HUES48 (cell line): ENCODE measurements around the gene PTGDR2.
"Not testable (repeated sequence)": the region's sequence is repeated elsewhere in the genome, so short reads cannot be mapped to it uniquely, and the experiment has no call there.

ENCODE experiments used
- H3K27ac ChIP-seq: one replicate; pipeline ENCODE4 v1.7.0; 2013; ENCODE audit warnings: low read depth, low read length, inconsistent platforms
- H3K27me3 ChIP-seq: 2 replicates; pipeline ENCODE4 v1.6.1; 2013; ENCODE audit warnings: mild to moderate bottlenecking, low read length; ENCODE audit not compliant: control insufficient read depth, insufficient read depth
- H3K36me3 ChIP-seq: 2 replicates; pipeline ENCODE4 v1.6.1; 2013; ENCODE audit warnings: low read length; ENCODE audit not compliant: control insufficient read depth, insufficient read depth
- H3K4me1 ChIP-seq: 2 replicates; pipeline ENCODE4 v1.6.1; 2013; ENCODE audit warnings: mild to moderate bottlenecking, low read length; ENCODE audit not compliant: control insufficient read depth, insufficient read depth
- H3K4me3 ChIP-seq: 2 replicates; pipeline ENCODE4 v1.5.1; 2013; ENCODE audit warnings: mild to moderate bottlenecking, low read depth, low read length
- H3K9ac ChIP-seq: 2 replicates; pipeline ENCODE4 v1.6.1; 2013; ENCODE audit warnings: mild to moderate bottlenecking, low read depth, low read length, moderate library complexity
- H3K9me3 ChIP-seq: 2 replicates; pipeline ENCODE4 v1.6.1; 2013; ENCODE audit warnings: low read length; ENCODE audit not compliant: control insufficient read depth, insufficient read depth

The PTGDR2 gene

DNA sequence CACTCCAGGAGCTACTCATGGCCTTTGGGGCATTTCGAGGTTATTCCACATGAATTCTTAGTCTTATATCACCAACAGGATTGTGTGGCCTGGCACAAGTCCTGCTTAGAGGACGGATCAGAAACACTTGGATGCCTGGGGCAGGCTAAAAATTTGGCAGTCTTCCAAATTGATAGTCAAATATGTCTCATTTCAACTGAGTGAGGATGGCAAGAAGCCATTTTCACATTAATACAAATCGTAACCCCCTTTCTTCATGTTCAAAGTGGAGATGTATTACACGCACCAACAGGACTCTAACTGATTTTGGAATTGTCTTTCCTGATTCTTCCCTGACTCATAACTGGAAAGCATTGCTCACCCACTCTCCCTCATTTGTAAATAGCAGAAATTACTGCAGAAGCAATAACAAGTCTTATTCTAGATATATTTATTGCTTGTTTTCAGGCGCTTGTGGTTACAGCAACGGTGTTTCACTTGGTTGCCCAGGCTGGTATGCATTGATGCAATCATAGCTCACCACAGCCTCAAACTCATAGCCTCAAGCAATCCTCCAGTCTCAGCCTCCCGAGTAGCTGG lies 24.2 kb downstream of the PTGDR2 start:
- Histone ChIP-seq H3K9me3 (no peaks in the 10 kb centered on the region), H3K27me3 (no peaks in the 10 kb centered on the region), H3K27ac (no peak overlapping the region), H3K9ac (no peak overlapping the region), H3K4me3 (no peak overlapping the region), H3K4me1 (no peaks in the 10 kb centered on the region), H3K36me3 (no peaks in the 10 kb centered on the region)

DNA sequence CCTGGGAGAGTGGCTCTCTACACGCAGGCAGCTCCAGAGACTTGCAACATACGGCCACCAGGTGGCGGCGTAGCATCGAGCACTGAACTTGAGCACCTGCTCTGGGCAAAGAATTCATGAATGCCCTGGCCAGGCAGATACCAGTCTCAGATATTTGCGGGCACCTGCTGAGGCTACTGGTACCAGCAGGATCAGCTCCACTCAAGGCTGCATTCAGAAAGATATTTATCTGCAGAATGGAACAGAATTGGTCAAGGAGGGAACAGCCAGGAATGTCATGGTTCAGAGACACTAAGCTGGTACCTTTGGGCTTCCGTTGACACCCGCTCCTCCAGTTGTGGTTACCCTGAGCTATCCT lies 24.6 kb downstream of the PTGDR2 start:
- Histone ChIP-seq H3K4me3 (no peak overlapping the region), H3K27ac (no peak overlapping the region), H3K9me3 (no peaks in the 10 kb centered on the region), H3K9ac (no peak overlapping the region), H3K4me1 (no peaks in the 10 kb centered on the region), H3K27me3 (no peaks in the 10 kb centered on the region), H3K36me3 (no peaks in the 10 kb centered on the region)

DNA sequence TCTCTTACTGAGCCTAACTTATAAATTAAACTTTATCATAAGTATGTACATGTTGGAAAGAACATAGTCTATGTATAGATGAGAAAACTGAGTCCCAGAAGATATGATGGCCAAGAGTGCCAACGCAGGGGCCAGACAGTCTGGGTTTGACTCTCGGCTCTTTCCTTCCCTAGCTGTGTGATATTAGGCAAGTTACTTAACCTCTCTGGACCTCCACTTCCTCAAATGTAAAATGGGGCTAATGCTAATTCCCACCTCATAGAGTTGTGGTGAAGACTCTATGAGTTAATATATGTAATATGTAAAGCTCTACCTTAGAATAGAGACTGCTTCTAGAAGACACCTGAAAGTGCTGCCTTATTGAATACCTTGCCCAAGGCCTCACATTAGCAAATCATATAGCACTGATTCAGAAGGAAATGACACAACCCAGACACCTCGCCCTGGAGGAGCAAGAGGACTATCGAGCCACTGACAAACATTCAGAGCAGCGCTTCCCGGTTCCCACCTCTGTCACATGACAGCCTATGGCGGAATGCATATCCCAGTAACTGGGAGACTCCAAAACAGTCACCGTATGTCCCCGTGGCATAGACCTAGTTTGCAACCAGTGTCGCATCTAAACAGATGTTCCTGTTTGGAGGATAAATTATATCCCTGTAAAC lies 25.1 kb downstream of the PTGDR2 start:
- H3K4me3 ChIP-seq, result no peak overlapping the region

DNA sequence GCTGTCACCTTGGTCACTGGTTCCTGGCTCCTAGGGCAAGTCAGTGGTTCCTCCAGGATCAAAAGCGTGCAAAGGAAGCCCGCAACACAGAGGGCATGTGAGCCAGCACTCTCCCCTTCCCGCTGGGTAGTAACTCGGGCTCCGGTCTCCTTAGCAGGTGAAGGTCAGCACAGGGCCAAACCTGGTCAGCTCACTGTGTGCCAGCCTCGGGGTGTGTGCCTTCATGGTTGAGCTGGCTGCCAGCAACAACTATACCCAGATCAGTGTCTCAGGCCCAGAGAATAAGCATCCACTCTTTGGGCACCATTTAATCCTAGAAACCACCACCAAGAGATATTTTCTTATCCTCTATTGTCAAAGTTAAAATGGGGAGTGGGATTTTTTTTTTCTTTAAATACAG lies 30.0 kb downstream of the PTGDR2 start:
- no peak overlapping the region for H3K4me3 ChIP-seq

More for the DNA sequence above, 25.1 kb downstream of the PTGDR2 start:
- Histone ChIP-seq H3K4me1 (no peaks in the 10 kb centered on the region), H3K9ac (no peak overlapping the region), H3K27ac (no peak overlapping the region), H3K27me3 (no peaks in the 10 kb centered on the region), H3K36me3 (no peaks in the 10 kb centered on the region), H3K9me3 (no peaks in the 10 kb centered on the region)

DNA sequence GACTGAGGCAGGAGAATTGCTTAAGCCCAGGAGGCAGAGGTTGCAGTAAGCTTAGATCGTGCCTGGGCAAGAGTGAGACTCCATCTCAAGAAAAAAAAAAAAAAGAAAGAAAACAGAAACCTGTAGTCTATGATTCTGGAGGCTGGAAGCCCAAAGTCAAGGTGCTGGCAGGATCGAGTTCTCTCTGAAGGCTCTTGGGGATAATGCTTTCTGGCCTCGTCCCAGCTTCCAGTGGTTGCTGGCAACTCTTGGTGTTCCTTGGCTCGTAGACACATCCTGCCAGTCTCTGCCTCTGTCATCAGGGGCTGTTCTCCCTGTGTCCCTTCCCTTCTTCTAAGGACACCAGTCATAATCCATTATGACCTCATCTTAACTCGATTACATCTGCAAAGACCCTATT lies 30.6 kb downstream of the PTGDR2 start:
- Histone ChIP-seq H3K4me3 (no peak overlapping the region), H3K9me3 (no peaks in the 10 kb centered on the region), H3K9ac (no peak overlapping the region), H3K36me3 (no peaks in the 10 kb centered on the region), H3K27ac (no peak overlapping the region), H3K4me1 (no peaks in the 10 kb centered on the region), H3K27me3 (no peaks in the 10 kb centered on the region)

More for the DNA sequence above, 30.0 kb downstream of the PTGDR2 start:
- no peak overlapping the region for H3K27ac ChIP-seq
- H3K4me1 ChIP-seq, result no peaks in the 10 kb centered on the region
- H3K27me3 ChIP-seq, result no peaks in the 10 kb centered on the region
- H3K9me3 ChIP-seq, result no peaks in the 10 kb centered on the region
- H3K36me3 ChIP-seq, result no peaks in the 10 kb centered on the region
- no peak overlapping the region for H3K9ac ChIP-seq

DNA sequence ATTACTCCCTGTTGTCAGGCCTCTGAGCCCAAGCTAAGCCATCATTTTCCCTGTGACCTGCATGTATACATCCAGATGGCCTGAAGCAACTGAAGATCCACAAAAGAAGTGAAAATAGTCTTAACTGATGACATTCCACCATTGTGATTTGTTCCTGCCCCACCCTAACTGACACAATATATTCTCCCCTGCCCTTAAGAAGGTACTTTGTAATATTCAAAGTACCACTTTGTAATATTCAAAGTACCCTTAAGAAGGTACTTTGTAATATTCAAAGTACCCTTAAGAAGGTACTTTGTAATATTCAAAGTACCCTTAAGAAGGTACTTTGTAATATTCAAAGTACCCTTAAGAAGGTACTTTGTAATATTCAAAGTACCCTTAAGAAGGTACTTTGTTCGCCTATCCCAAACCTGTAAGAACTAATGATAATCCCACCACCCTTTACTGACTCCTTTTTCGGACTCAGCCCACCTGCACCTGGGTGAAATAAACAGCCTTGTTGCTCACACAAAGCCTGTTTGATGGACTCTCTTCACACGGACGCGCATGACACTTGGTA lies 31.9 kb downstream of the PTGDR2 start:
- not testable (repeated sequence) for H3K27ac ChIP-seq, H3K9ac ChIP-seq, H3K27me3 ChIP-seq, H3K4me3 ChIP-seq, H3K4me1 ChIP-seq, H3K9me3 ChIP-seq, H3K36me3 ChIP-seq

DNA sequence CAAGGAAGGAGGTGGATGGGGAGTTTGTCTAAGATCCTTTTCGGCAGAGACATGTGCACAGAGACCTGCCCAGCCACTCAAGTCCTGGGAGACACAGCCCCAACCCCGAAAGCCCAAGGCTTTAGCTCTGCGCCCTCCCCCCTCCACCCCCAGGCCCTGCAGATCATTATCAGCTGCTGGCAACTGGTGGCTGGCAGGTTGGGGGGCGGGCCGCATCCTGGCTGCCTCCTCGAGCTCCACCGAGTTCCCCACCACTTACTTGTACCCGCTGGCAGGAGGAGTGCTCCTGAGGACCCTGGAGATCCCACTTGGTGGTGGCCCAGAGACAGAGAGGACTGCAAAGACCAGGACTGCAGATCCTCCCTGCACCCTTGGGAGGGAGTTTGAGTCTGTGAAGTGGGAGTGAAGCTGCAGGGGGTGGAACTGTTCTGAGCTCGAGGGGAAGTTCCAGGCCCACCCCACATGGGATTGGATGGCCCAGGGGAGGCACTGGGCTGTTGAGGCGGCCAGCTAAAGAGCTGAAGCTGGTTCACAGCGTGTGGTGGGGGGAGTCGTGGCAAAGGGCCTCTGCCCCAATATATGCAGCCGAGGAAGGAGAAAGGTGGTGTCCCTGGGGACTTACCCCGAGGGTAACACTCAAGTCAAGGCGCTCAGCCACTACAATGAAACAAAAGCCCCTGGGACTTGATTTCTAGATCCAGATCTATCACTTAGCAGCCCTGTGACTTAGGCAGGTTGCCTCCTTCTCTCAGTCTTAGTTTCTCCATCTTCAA lies 33.7 kb downstream of the PTGDR2 start:
- Histone ChIP-seq H3K4me1 (no peaks in the 10 kb centered on the region), H3K36me3 (no peaks in the 10 kb centered on the region), H3K4me3 (no peak overlapping the region), H3K27ac (no peak overlapping the region), H3K9ac (no peak overlapping the region), H3K9me3 (no peaks in the 10 kb centered on the region; the same call in none of the 2 replicates), H3K27me3 (no peaks in the 10 kb centered on the region)

DNA sequence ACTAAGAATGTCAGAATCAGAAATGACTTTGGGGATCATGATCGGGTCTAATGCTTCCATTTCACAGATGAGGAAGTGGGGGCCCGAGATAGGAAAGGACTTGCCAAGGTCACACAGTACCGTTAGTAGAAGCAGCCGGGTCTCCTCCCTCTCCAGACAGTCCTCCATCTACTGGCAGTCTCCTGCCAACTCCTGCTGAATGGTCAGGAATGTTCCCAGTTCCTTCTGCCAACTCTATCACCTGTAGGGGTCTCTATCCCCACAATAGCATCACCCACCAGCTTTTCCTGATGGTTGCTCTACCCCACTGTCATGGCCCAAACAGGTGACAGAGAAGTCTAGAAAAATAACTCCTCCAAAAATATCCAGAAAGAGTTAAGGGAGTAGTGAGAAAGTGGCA lies 37.7 kb downstream of the PTGDR2 start:
- Histone ChIP-seq H3K27me3 (no peaks in the 10 kb centered on the region), H3K4me1 (no peaks in the 10 kb centered on the region), H3K9me3 (peaks cover 7% of the 10 kb centered on the region), H3K36me3 (no peaks in the 10 kb centered on the region), H3K9ac (no peak overlapping the region), H3K27ac (no peak overlapping the region), H3K4me3 (no peak overlapping the region)

DNA sequence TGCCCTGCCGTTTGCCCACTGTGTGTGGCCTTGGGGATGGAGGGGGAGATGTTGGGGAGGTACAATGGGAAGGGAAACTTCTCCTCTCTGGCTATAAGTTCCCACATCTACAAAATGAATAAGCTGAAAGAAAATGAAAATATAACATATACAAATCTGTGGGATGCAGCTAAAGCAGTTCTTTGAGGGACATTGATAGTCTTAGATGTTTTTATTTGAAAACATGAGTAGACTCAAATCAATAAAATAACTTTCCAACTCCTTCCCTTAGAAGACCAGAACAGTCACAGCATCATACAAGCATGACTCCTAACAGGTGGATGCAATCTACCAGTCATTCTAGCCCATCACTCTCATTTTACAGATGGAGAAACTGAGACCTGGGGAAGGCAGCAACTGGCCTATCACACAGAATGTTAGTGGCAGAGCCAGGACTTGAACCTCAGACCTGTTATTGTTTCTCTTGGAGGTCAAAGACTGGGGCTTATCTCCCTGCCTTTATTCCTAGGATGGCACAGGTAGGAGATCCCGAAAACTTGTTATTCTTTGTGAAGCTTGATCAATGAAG lies 39.1 kb downstream of the PTGDR2 start:
- H3K9ac ChIP-seq, result no peak overlapping the region
- H3K4me1 ChIP-seq, result no peaks in the 10 kb centered on the region
- no peaks in the 10 kb centered on the region for H3K27me3 ChIP-seq
- H3K27ac ChIP-seq, result no peak overlapping the region
- no peak overlapping the region for H3K4me3 ChIP-seq
- H3K9me3 ChIP-seq, result peaks cover 7% of the 10 kb centered on the region
- no peaks in the 10 kb centered on the region for H3K36me3 ChIP-seq

DNA sequence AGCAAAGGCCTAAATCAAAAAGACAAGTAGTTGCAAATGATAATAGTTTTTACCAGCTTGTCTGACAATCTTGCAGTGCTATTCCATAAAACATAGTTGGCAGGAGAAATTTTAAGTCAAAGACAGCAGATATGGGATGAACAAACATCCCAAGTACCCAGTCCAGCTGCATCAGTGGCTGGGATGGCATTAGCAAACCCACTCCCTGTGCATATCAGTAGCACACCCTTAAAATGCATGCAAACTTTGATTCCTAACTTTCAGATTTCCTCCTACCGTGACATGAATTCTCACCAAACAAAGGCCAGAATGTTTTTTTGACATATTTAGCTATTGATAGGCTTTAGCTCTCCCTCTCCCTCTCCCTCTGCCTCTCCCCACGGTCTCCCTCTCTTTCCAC lies 41.6 kb downstream of the PTGDR2 start:
- Histone ChIP-seq H3K27ac (no peak overlapping the region), H3K9me3 (peaks cover 7% of the 10 kb centered on the region), H3K27me3 (no peaks in the 10 kb centered on the region), H3K9ac (no peak overlapping the region), H3K4me1 (no peaks in the 10 kb centered on the region), H3K36me3 (no peaks in the 10 kb centered on the region), H3K4me3 (no peak overlapping the region)

DNA sequence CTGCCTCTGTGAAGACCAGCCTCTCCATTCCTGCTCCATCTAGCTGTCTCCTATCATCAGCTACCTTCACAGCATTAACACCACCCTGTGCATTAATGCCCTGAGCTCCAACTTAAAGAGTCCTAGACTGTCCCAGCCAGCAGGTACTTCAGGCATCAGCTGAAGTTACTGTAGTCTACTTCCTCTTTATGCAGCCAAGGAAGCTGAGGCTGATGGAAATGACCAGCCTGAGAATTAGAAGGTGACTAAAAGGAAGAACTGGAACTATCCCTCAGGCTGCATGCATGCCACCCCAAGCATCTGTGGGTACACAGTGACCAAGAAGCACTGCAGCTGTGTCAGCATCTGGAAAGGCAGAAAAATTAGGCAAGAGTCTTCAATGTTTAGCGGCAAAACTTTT lies 42.4 kb downstream of the PTGDR2 start:
- Histone ChIP-seq H3K27ac (no peak overlapping the region), H3K4me1 (no peaks in the 10 kb centered on the region), H3K27me3 (no peaks in the 10 kb centered on the region), H3K36me3 (no peaks in the 10 kb centered on the region), H3K4me3 (no peak overlapping the region), H3K9me3 (peaks cover 7% of the 10 kb centered on the region), H3K9ac (no peak overlapping the region)
